ENCODE data around the gene EIF4E2.
A peak's percentile ranks its signal among the peaks of the same experiment; 100 is the strongest.

- TF ChIP-seq CTCF (IDR thresholded peaks at IDR 0.05) (peak; percentile 69), EZH2 (IDR thresholded peaks at IDR 0.05) (no peak), EZH2phosphoT487 (IDR thresholded peaks at IDR 0.05) (no peak)
Observed at GRCh38 chr2:232537079-232537478, 13.4 kb upstream of the EIF4E2 start.
